Activated CD4-positive, alpha-beta T cell treated with anti-CD3 and anti-CD28 coated beads, Interleukin-2, amount 10 ng/mL, durations not matched to agents 24 days and 14 days (primary cell): Measurements from ENCODE around the gene CHST15. TPM values are rescaled to one million over a fixed set of nuclear protein-coding genes. Genes with fewer than 3 reads are reported as not detected.
"Not testable (repeated sequence)": the region's sequence is repeated elsewhere in the genome, so short reads cannot be mapped to it uniquely, and the experiment has no call there.

Experiments
- DNase-seq: peaks from one replicate; pipeline ENCODE4 v3.0.0; 2022
- H3K27ac Mint-ChIP-seq: one replicate; pipeline ENCODE4 v1.8.0; 2022; ENCODE audit warnings: mild to moderate bottlenecking, mixed read lengths
- H3K27me3 Mint-ChIP-seq: one replicate; pipeline ENCODE4 v1.8.0; 2022; ENCODE audit warnings: mixed read lengths
- H3K36me3 Mint-ChIP-seq: one replicate; pipeline ENCODE4 v1.8.0; 2022; ENCODE audit warnings: low read depth, mild to moderate bottlenecking, mixed read lengths
- H3K4me1 Mint-ChIP-seq: one replicate; pipeline ENCODE4 v1.8.0; 2021; ENCODE audit warnings: mixed read lengths
- H3K4me3 Mint-ChIP-seq: one replicate; pipeline ENCODE4 v1.8.0; 2022; ENCODE audit warnings: mild to moderate bottlenecking, moderate library complexity, mixed read lengths
- H3K9me3 Mint-ChIP-seq: one replicate; pipeline ENCODE4 v1.8.0; 2021; ENCODE audit warnings: mixed read lengths
- intact Hi-C: fragments of 100-400 bp; cut with micrococcal nuclease; formaldehyde crosslinking; loops from one replicate; pipeline ENCODE4 v1.15.1; 2023
- total RNA-seq: library from RNA; stranded (reverse); gene quantifications from 2 replicates; pipeline ENCODE4 v1.2.3, GENCODE V29; 2022

Gene CHST15
- total RNA-seq, 1 donor from 2014 or later = 0.16 TPM

- intact Hi-C loops = no loop called here
Observed at GRCh38 chr10:124041675-124042445, 51.5 kb downstream of the CHST15 start.

GRCh38 chr10:124040451-124041188 is 52.8 kb downstream of the CHST15 start:
- Mint-ChIP-seq H3K36me3 (no peaks in the 10 kb centered on the region), H3K4me1 (peaks cover 20% of the 10 kb centered on the region), H3K4me3 (no peak overlapping the region), H3K27me3 (peaks cover 9% of the 10 kb centered on the region), H3K9me3 (no peaks in the 10 kb centered on the region), H3K27ac (no peak overlapping the region)
- no peak for DNase-seq
- intact Hi-C loops = no loop called here

More at GRCh38 chr10:124041675-124042445, 51.5 kb downstream of the CHST15 start:
- Mint-ChIP-seq H3K27ac (no peak overlapping the region), H3K36me3 (no peaks in the 10 kb centered on the region), H3K4me3 (no peak overlapping the region), H3K27me3 (peaks cover 9% of the 10 kb centered on the region), H3K4me1 (peaks cover 12% of the 10 kb centered on the region), H3K9me3 (no peaks in the 10 kb centered on the region)
- DNase-seq = no peak

GRCh38 chr10:124039483-124040013 is 53.9 kb downstream of the CHST15 start:
- no peak for DNase-seq
- Mint-ChIP-seq H3K4me3 (no peak overlapping the region), H3K27me3 (peaks cover 9% of the 10 kb centered on the region), H3K36me3 (no peaks in the 10 kb centered on the region), H3K9me3 (no peaks in the 10 kb centered on the region), H3K4me1 (peaks cover 24% of the 10 kb centered on the region), H3K27ac (no peak overlapping the region)
- intact Hi-C loops = no loop called here

- DNase-seq = no peak
- H3K36me3 Mint-ChIP-seq = no peaks in the 10 kb centered on the region
- H3K9me3 Mint-ChIP-seq = no peaks in the 10 kb centered on the region
- intact Hi-C loops = no loop called here
- peaks cover 19% of the 10 kb centered on the region for H3K4me1 Mint-ChIP-seq
- peaks cover 8% of the 10 kb centered on the region for H3K27me3 Mint-ChIP-seq
- no peak overlapping the region for H3K27ac Mint-ChIP-seq
- H3K4me3 Mint-ChIP-seq = no peak overlapping the region
Observed at GRCh38 chr10:124037784-124038183, 55.6 kb downstream of the CHST15 start.

GRCh38 chr10:124037286-124037685 is 56.1 kb downstream of the CHST15 start:
- Mint-ChIP-seq H3K4me1 (peaks cover 15% of the 10 kb centered on the region), H3K27ac (no peak overlapping the region), H3K9me3 (no peaks in the 10 kb centered on the region), H3K27me3 (peaks cover 6% of the 10 kb centered on the region), H3K4me3 (no peak overlapping the region), H3K36me3 (no peaks in the 10 kb centered on the region)
- DNase-seq = no peak
- intact Hi-C loops = no loop called here

- H3K36me3 Mint-ChIP-seq = no peaks in the 10 kb centered on the region
- intact Hi-C loops = no loop called here
- no peaks in the 10 kb centered on the region for H3K9me3 Mint-ChIP-seq
- DNase-seq = no peak
- peaks cover 6% of the 10 kb centered on the region for H3K27me3 Mint-ChIP-seq
- H3K4me1 Mint-ChIP-seq = peaks cover 15% of the 10 kb centered on the region
- H3K27ac Mint-ChIP-seq = no peak overlapping the region
- no peak overlapping the region for H3K4me3 Mint-ChIP-seq
Observed at GRCh38 chr10:124036746-124037145, 56.7 kb downstream of the CHST15 start.

GRCh38 chr10:124035928-124036558 is 57.4 kb downstream of the CHST15 start:
- H3K27ac Mint-ChIP-seq = peak overlapping the region; percentile 80
- peak; percentile 79 for DNase-seq
- H3K4me1 Mint-ChIP-seq = peaks cover 15% of the 10 kb centered on the region
- intact Hi-C loops = no loop called here
- H3K4me3 Mint-ChIP-seq = peak overlapping the region; percentile 73
- peaks cover 6% of the 10 kb centered on the region for H3K27me3 Mint-ChIP-seq
- H3K36me3 Mint-ChIP-seq = no peaks in the 10 kb centered on the region
- H3K9me3 Mint-ChIP-seq = no peaks in the 10 kb centered on the region

- intact Hi-C loops = no loop called here
Observed at GRCh38 chr10:124035306-124035927, 58.0 kb downstream of the CHST15 start.

GRCh38 chr10:124034576-124035305 is 58.7 kb downstream of the CHST15 start:
- H3K27ac Mint-ChIP-seq, H3K9me3 Mint-ChIP-seq, H3K4me3 Mint-ChIP-seq, H3K36me3 Mint-ChIP-seq, intact Hi-C loops, DNase-seq, H3K27me3 Mint-ChIP-seq: not testable (repeated sequence)
- peaks cover 15% of the 10 kb centered on the region for H3K4me1 Mint-ChIP-seq

More at GRCh38 chr10:124035306-124035927, 58.0 kb downstream of the CHST15 start:
- peaks cover 6% of the 10 kb centered on the region for H3K27me3 Mint-ChIP-seq
- no peak for DNase-seq
- no peaks in the 10 kb centered on the region for H3K36me3 Mint-ChIP-seq
- H3K9me3 Mint-ChIP-seq = no peaks in the 10 kb centered on the region
- peaks cover 15% of the 10 kb centered on the region for H3K4me1 Mint-ChIP-seq
- H3K4me3 Mint-ChIP-seq = peak overlapping the region; percentile 73
- H3K27ac Mint-ChIP-seq = peak overlapping the region; percentile 80

GRCh38 chr10:124033887-124034218 is 59.5 kb downstream of the CHST15 start:
- H3K9me3 Mint-ChIP-seq = no peaks in the 10 kb centered on the region
- H3K4me1 Mint-ChIP-seq = peaks cover 15% of the 10 kb centered on the region
- no peak overlapping the region for H3K4me3 Mint-ChIP-seq
- H3K27me3 Mint-ChIP-seq = peaks cover 9% of the 10 kb centered on the region
- no peaks in the 10 kb centered on the region for H3K36me3 Mint-ChIP-seq
- DNase-seq = no peak
- intact Hi-C loops = no loop called here
- H3K27ac Mint-ChIP-seq = no peak overlapping the region

- Mint-ChIP-seq H3K4me3 (no peak overlapping the region), H3K4me1 (peaks cover 15% of the 10 kb centered on the region), H3K9me3 (no peaks in the 10 kb centered on the region), H3K27ac (no peak overlapping the region), H3K36me3 (no peaks in the 10 kb centered on the region), H3K27me3 (peaks cover 9% of the 10 kb centered on the region)
- intact Hi-C loops = no loop called here
- no peak for DNase-seq
Observed at GRCh38 chr10:124032971-124033886, 60.2 kb downstream of the CHST15 start.

GRCh38 chr10:124032087-124032935 is 61.1 kb downstream of the CHST15 start:
- intact Hi-C loops = no loop called here
- peaks cover 15% of the 10 kb centered on the region for H3K4me1 Mint-ChIP-seq
- DNase-seq = no peak
- no peak overlapping the region for H3K4me3 Mint-ChIP-seq
- peaks cover 9% of the 10 kb centered on the region for H3K27me3 Mint-ChIP-seq
- no peaks in the 10 kb centered on the region for H3K9me3 Mint-ChIP-seq
- H3K27ac Mint-ChIP-seq = no peak overlapping the region
- H3K36me3 Mint-ChIP-seq = no peaks in the 10 kb centered on the region
